Spleen (tissue), 11 donors: Measurements from ENCODE around the gene MON2. TPM values are rescaled to one million over a fixed set of nuclear protein-coding genes. Genes with fewer than 3 reads are reported as not detected.
"Not testable (repeated sequence)": the region's sequence is repeated elsewhere in the genome, so short reads cannot be mapped to it uniquely, and the experiment has no call there.

Source experiments
- DNase-seq: peaks from one replicate; pipeline ENCODE4 v3.0.0-alpha.2; 2020
- H3K27ac ChIP-seq, 8 donors: fragments of 200-600 bp; sonication (generic) in 7 of 8; 1 replicate in 4 of 8; 2 replicates in 4 of 8; pipeline versions ENCODE4 v1.5.0 to v1.8.0; 2016 to 2021; ENCODE audit warnings: inconsistent platforms in 4 of 8, mild to moderate bottlenecking in 4 of 8, moderate library complexity in 1 of 8
- H3K27me3 ChIP-seq, 7 donors: fragments of 200-600 bp; sonication (generic) in 6 of 7; replicated peaks in 1 of 7; 1 replicate in 4 of 7; 2 replicates in 3 of 7; pipeline versions ENCODE4 v1.5.0 to v1.8.0; 2016 to 2021; ENCODE audit warnings: inconsistent platforms in 3 of 7, mild to moderate bottlenecking in 1 of 7
- H3K36me3 ChIP-seq, 6 donors: fragments of 200-600 bp; sonication (generic) in 5 of 6; 1 replicate in 4 of 6; 2 replicates in 2 of 6; pipeline versions ENCODE4 v1.5.0 to v1.8.0; 2016 to 2021; ENCODE audit warnings: inconsistent platforms in 2 of 6
- H3K4me1 ChIP-seq, 6 donors: fragments of 200-600 bp; sonication (generic) in 5 of 6; 1 replicate in 3 of 6; 2 replicates in 3 of 6; pipeline versions ENCODE4 v1.5.0 to v1.8.0; 2016 to 2021; ENCODE audit warnings: inconsistent platforms in 3 of 6
- H3K4me3 ChIP-seq, 8 donors: fragments of 200-600 bp; sonication (generic) in 7 of 8; 1 replicate in 4 of 8; 2 replicates in 4 of 8; pipeline versions ENCODE4 v1.5.0 to v1.8.0; 2016 to 2021; ENCODE audit warnings: inconsistent platforms in 4 of 8, mild to moderate bottlenecking in 4 of 8, moderate library complexity in 2 of 8
- H3K9me3 ChIP-seq, 8 donors: fragments of 200-600 bp; sonication (generic) in 7 of 8; 1 replicate in 4 of 8; 2 replicates in 4 of 8; pipeline versions ENCODE4 v1.5.0 to v1.8.0; 2016 to 2021; ENCODE audit warnings: inconsistent platforms in 4 of 8
- POLR2A ChIP-seq, 3 donors: fragments of 450-650 bp; IDR thresholded peaks; one replicate each; pipeline ENCODE4 v1.5.1; 2017; ENCODE audit warnings: antibody characterized with exemption in 3 of 3, mild to moderate bottlenecking in 1 of 3
- POLR2AphosphoS5 ChIP-seq, 3 donors: sonication (generic); formaldehyde crosslinking; IDR thresholded peaks; one replicate each; pipeline ENCODE4 v1.5.1; 2017; ENCODE audit warnings: antibody characterized with exemption in 3 of 3
- WGBS, 5 donors: extraction: QIAGEN DNeasy Blood & Tissue Kit in 3 of 5; methylation state at CpG; one replicate each; pipeline versions ENCODE4 v1.1.5 to v1.1.7; 2013 to 2018; 5-methylcytosine and 5-hydroxymethylcytosine counted together
- intact Hi-C: fragments of 100-400 bp; cut with DNase I; formaldehyde crosslinking; loops from one replicate; pipeline ENCODE4 v1.15.0; 2023; ENCODE audit warnings: low total_unique reads
- polyA plus RNA-seq, 3 donors: library from polyadenylated mRNA; stranded (reverse); fragments of 200-250 nt; gene quantifications; one replicate each; pipeline ENCODE4 v1.2.1, GENCODE V29; 2013
- total RNA-seq, 7 donors: library from RNA; depleted of rRNA in 3 of 7; stranded (reverse); fragments of >200 nt in 3 of 7; fragmentation: NEBNext Ultra II Directional in 4 of 7; extraction: Animal tissue kit (Norgen Biotek cat#: 25700) in 4 of 7; gene quantifications; one replicate each; pipeline versions ENCODE4 v1.1.0 to v1.2.1, GENCODE V29; 2016 to 2021
- TF ChIP-seq, protein P1 (sequence below), 11 experiments: fragments of 200-600 bp in 7 of 11; fragments of 450-650 bp in 4 of 11; sonication (generic) in 4 of 11; IDR thresholded peaks in 8 of 11; conservative IDR thresholded peaks in 3 of 11; 1 replicate in 7 of 11; 2 replicates in 4 of 11; pipeline versions ENCODE4 v1.4.0 to v1.8.0; 2016 to 2021; ENCODE audit warnings: antibody characterized with exemption in 11 of 11, inconsistent platforms in 4 of 11, mild to moderate bottlenecking in 1 of 11
- donor health status: healthy with polysubstance abuse.
- donor health status: DM: no; HTN: no; CAD: no; lungs with moderate emphysema.
- donor health status: DM: no; HTN: no; CAD: no.
- donor health status: Bipolar disorder and iron deficiency.
- donor health status: healthy.
- donor health status: DM: no; HTN: no; CAD: no.
- donor health status: DM: yes; HTN: yes; CAD: no.

Gene MON2
- total and polyA plus RNA-seq, 10 donors = 10.8 to 181 (median 82.0) TPM

DNA sequence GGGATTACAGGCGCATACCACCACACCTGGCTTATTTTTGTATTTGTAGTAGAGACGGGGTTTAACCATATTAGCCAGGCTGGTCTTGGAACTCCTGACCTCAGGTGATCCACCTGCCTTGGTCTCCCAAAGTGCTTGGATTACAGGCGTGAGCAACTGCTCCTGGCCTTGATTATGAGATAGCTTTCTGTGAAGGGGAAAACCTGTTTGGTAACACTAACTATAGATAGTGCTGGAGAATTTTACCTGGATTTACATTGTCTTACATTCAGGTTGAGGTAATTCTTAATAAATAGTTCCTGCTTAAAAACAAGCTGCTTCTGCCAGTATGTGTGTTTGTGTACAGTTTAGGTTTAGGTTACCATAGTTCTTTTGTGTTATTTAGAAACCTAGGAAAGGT is 77.1 kb downstream of the MON2 start:
- Histone ChIP-seq H3K36me3 (peaks cover 0 to 100% (median 64%) of the 10 kb centered on the region in 6 donors), H3K27me3 (no peaks in the 10 kb centered on the region), H3K27ac (no peak overlapping the region), H3K4me3 (no peak overlapping the region), H3K9me3 (no peaks in the 10 kb centered on the region), H3K4me1 (no peaks in the 10 kb centered on the region)
- TF ChIP-seq, protein P1, sequence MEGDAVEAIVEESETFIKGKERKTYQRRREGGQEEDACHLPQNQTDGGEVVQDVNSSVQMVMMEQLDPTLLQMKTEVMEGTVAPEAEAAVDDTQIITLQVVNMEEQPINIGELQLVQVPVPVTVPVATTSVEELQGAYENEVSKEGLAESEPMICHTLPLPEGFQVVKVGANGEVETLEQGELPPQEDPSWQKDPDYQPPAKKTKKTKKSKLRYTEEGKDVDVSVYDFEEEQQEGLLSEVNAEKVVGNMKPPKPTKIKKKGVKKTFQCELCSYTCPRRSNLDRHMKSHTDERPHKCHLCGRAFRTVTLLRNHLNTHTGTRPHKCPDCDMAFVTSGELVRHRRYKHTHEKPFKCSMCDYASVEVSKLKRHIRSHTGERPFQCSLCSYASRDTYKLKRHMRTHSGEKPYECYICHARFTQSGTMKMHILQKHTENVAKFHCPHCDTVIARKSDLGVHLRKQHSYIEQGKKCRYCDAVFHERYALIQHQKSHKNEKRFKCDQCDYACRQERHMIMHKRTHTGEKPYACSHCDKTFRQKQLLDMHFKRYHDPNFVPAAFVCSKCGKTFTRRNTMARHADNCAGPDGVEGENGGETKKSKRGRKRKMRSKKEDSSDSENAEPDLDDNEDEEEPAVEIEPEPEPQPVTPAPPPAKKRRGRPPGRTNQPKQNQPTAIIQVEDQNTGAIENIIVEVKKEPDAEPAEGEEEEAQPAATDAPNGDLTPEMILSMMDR (IDR thresholded peaks at IDR 0.05 in 8 of 11, conservative IDR thresholded peaks at IDR 0.05 in 3 of 11) = no peak
- TF ChIP-seq POLR2A (IDR thresholded peaks at IDR 0.05) (no peak), POLR2AphosphoS5 (IDR thresholded peaks at IDR 0.05) (no peak)
- intact Hi-C loops = no loop called here
- WGBS, 5 donors = 64 to 98% (median 80%) methylated on average over 3 of the region's 3 CpGs
- no peak for DNase-seq

DNA sequence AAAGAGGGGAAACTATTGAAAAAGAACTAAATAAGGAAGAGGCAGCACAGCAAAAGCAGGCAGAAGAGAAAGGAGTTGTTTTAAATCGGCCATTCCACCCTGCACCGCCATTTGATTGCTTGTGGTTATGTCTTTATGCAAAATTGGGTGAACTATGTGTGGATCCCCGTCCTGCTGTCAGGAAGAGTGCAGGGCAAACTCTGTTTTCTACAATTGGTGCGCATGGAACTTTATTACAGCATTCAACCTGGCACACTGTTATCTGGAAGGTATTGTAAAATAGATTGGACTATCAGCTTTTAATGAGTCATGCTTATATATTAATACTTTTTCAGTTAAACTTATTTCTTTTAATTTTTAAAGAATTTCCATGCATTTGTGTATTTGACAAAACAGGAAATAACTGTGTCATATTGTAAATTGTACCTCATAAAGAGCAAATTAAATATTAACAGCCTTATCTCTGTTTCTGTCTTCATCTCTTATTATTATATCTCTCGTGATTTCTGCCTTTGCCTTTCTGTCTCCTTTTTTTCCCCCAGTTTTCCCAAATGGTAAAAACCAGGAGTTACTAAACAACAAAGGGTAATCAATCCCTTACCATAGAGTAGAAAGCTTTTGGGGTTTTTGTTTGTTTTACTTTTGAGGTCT is 86.4 kb downstream of the MON2 start:
- no peak for DNase-seq
- no peaks in the 10 kb centered on the region for H3K27me3 ChIP-seq
- H3K36me3 ChIP-seq = peaks cover 3 to 99% (median 59%) of the 10 kb centered on the region in 6 donors
- intact Hi-C loops = no loop called here
- no peak overlapping the region for H3K27ac ChIP-seq
- 88 to 98% (median 92%) methylated on average over 5 of the region's 5 CpGs for WGBS, 5 donors
- no peaks in the 10 kb centered on the region for H3K4me1 ChIP-seq
- no peak overlapping the region for H3K4me3 ChIP-seq
- TF ChIP-seq POLR2AphosphoS5 (IDR thresholded peaks at IDR 0.05) (no peak), POLR2A (IDR thresholded peaks at IDR 0.05) (no peak)
- TF ChIP-seq, protein P1 (IDR thresholded peaks at IDR 0.05 in 8 of 11, conservative IDR thresholded peaks at IDR 0.05 in 3 of 11) = no peak
- no peaks in the 10 kb centered on the region for H3K9me3 ChIP-seq

DNA sequence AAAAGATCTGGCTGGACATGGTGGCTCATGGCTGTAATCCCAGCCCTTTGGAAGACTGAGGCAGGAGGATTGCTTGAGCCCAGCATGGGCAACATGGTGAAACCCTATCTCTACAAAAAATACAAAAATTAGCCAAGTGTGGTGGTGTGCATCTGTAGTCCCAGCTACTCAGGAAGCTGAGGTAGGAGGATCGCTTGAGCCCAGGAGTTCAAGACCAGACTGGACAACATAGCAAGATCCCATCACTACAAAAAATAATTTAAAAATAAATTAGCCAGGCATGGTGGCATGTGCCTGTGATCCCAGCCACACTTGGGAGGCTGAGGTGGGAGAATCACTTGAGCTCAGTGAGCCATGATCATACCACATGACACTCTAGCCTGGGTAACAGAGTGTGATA is 92.7 kb downstream of the MON2 start:
- H3K27ac ChIP-seq, intact Hi-C loops, H3K4me3 ChIP-seq, DNase-seq, H3K4me1 ChIP-seq, H3K9me3 ChIP-seq, H3K27me3 ChIP-seq: not testable (repeated sequence)
- peaks cover 3 to 88% (median 48%) of the 10 kb centered on the region in 6 donors for H3K36me3 ChIP-seq
- 94 to 100% (median 100%) methylated on average over 1 of the region's 1 CpG for WGBS, 5 donors

DNA sequence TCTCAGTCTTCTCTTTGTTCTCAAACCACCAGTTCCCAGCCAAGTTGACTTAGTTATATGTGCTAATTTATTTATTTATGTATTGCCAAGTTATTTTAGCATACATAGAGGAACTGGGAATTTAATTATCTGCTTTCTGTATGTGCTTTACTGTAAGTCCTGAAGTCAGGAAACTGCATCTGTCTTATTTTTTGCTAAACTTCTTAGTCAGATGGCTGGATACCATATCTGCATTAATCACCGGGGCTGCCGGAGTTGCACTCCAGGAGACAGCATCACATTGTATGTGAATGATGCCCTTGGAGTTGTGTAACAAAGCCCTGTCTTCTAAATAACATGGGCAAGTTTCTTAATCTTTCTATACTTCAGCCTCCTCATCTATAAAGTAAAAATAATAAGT is 96.2 kb downstream of the MON2 start:
- intact Hi-C loops = no loop called here
- no peak for DNase-seq
- no peak overlapping the region for H3K27ac ChIP-seq
- H3K36me3 ChIP-seq = peaks cover 0 to 87% (median 38%) of the 10 kb centered on the region in 6 donors
- H3K9me3 ChIP-seq = no peaks in the 10 kb centered on the region
- H3K4me3 ChIP-seq = no peak overlapping the region
- TF ChIP-seq POLR2AphosphoS5 (IDR thresholded peaks at IDR 0.05) = no peak
- TF ChIP-seq POLR2A (IDR thresholded peaks at IDR 0.05) = no peak
- TF ChIP-seq, protein P1 (IDR thresholded peaks at IDR 0.05 in 8 of 11, conservative IDR thresholded peaks at IDR 0.05 in 3 of 11) = no peak
- 87 to 100% (median 98%) methylated on average over 2 of the region's 2 CpGs for WGBS, 5 donors
- H3K27me3 ChIP-seq = no peaks in the 10 kb centered on the region
- H3K4me1 ChIP-seq = no peaks in the 10 kb centered on the region
